ENCODE measurements around the gene FAT4.

- no peak for TF ChIP-seq POLR2A (IDR thresholded peaks at IDR 0.05)
- TF ChIP-seq CTCF (IDR thresholded peaks at IDR 0.05), result no peak
Observed at GRCh38 chr4:125334926-125335325, 20.2 kb downstream of the FAT4 start.

Measured in vagina (tissue), 2 donors.